Measurements from ENCODE around the gene C14orf39.
"Not testable (repeated sequence)": the region's sequence is repeated elsewhere in the genome, so short reads cannot be mapped to it uniquely, and the experiment has no call there.

The C14orf39 gene

GRCh38 chr14:60495946-60496345, 10.1 kb upstream of the C14orf39 start:
- TF ChIP-seq CTCF (IDR thresholded peaks at IDR 0.05; ENCODE audit: insufficient read depth, low read length, missing control alignments), result no peak
- ChIA-PET CTCF (interaction anchor here (1.1 to 1.3 kb wide), 2 partner anchors 11 to 790 kb away, joined by 3 read pairs; no protein-coding TSS in a partner anchor), POLR2A (no interaction called here)
- no peak for DNase-seq (ENCODE audit: low read depth, low spot score)
- no peak overlapping the region for H3K4me3 ChIP-seq (ENCODE audit: low read depth, low read length)

DNA sequence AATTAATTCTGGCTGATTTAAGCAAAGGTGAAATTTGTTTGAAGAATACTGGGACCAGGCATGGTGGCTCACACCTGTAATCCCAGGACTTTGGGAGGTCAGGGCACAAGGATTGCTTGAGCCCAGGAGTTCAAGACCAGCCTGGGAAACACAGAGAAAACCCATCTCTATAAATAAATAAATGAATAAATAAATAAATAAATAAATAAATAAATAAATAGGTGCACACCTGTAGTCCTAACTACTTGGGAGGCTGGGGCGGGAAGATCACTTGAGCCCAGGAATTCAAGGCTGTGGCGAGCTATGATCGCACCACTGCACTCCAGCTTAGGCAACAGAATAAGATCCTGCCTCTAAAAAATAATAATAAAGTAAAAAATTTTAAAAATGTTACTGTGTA, 4.4 kb upstream of the C14orf39 start:
- no peak for DNase-seq (ENCODE audit: low read depth, low spot score)
- no peak for TF ChIP-seq CTCF (IDR thresholded peaks at IDR 0.05; ENCODE audit: insufficient read depth, low read length, missing control alignments)
- POLR2A ChIA-PET, result no interaction called here
- CTCF ChIA-PET, result no interaction called here
- H3K4me3 ChIP-seq (ENCODE audit: low read depth, low read length), result no peak overlapping the region

DNA sequence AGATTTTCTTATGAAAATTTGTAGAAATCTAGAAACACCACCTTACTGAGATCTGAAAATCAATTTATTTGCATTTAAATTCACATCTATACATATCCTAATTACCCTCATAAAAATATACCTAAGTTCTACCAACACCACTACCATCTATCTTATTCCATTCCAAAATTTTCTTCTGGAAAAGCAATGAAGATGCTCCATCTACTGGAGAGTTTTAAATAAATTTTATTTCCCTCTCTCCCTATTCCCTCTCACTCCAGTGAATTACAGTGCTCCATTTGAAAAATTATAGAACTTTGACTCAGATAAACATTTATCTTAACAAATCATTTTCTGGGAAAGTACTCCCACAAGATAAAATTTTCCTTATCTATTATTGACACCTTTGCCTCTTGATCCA, 2.3 kb upstream of the C14orf39 start:
- no peak for DNase-seq (ENCODE audit: low read depth, low spot score)
- ChIA-PET CTCF (no interaction called here), POLR2A (no interaction called here)
- TF ChIP-seq CTCF (IDR thresholded peaks at IDR 0.05; ENCODE audit: insufficient read depth, low read length, missing control alignments), result no peak
- no peak overlapping the region for H3K4me3 ChIP-seq (ENCODE audit: low read depth, low read length)

GRCh38 chr14:60487211-60487610, 1.3 kb upstream of the C14orf39 start:
- DNase-seq (ENCODE audit: low read depth, low spot score), result no peak

DNA sequence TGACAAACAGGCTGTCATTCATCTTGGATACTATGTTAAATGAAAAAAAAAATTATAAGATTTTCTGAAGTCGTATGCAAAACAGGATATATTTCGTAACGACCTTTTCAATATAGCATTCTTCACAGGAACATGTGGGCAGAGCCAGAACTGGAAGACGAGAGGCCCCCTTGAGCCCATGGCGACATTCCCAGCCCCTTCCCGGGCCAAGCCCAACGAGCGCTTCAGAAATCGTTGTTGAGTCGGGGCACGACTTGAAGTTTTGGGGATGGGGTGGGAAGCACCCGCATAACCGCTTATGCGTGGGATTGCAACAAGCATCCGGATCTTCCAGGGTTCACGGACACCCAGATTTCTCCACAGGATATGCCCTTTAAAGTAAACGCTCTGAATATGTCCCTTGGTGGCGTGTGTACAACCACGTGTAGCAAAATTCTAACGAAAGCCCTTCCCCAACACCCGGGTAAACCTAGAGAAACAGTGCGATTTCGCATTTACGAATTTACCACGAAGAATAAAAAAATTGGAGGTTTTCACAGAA, 736 bp downstream of the C14orf39 start:
- peak overlapping the region; percentile 46; the same call in 1 of the 2 replicates for H3K4me3 ChIP-seq (ENCODE audit: low read depth, low read length)
- no peak for DNase-seq (ENCODE audit: low read depth, low spot score)
- TF ChIP-seq CTCF (IDR thresholded peaks at IDR 0.05; ENCODE audit: insufficient read depth, low read length, missing control alignments), result no peak

More at GRCh38 chr14:60487211-60487610, 1.3 kb upstream of the C14orf39 start:
- H3K4me3 ChIP-seq (ENCODE audit: low read depth, low read length), result no peak overlapping the region
- POLR2A ChIA-PET, result no interaction called here
- TF ChIP-seq CTCF (IDR thresholded peaks at IDR 0.05; ENCODE audit: insufficient read depth, low read length, missing control alignments), result no peak
- CTCF ChIA-PET, result interaction anchor here (1.5 kb wide), 1 partner anchor 137 kb away, joined by 3 read pairs; no protein-coding TSS in a partner anchor

GRCh38 chr14:60482743-60483142, 3.1 kb downstream of the C14orf39 start:
- ChIA-PET CTCF (interaction anchor here (0.5 kb wide), 1 partner anchor 604 kb away, joined by 3 read pairs; no protein-coding TSS in a partner anchor), POLR2A (no interaction called here)
- DNase-seq (ENCODE audit: low read depth, low spot score), result no peak
- no peak overlapping the region for H3K4me3 ChIP-seq (ENCODE audit: low read depth, low read length)
- no peak for TF ChIP-seq CTCF (IDR thresholded peaks at IDR 0.05; ENCODE audit: insufficient read depth, low read length, missing control alignments)

More for the DNA sequence above, 736 bp downstream of the C14orf39 start:
- ChIA-PET CTCF (interaction anchor here (1.0 kb wide), 1 partner anchor 10 kb away, joined by 3 read pairs; no protein-coding TSS in a partner anchor), POLR2A (no interaction called here)

DNA sequence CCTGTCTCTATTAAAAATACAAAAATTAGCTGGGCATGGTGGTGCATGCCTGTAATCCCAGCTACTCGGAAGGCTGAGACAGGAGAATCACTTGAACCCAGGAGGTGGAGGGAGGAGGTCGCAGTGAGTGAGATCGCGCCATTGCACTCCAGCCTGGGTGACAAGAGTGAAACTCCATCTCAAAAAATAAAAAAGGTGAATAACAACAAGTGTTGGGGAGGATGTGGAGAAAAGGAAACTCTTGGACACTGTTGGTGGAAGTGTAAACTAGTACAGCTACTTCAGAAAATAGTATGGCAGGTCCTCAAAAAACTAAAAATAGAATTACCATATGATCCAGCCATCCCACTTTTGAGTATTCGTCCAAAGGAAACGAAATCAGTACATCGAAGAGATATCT, 5.6 kb downstream of the C14orf39 start:
- POLR2A ChIA-PET; H3K4me3 ChIP-seq (ENCODE audit: low read depth, low read length); DNase-seq (ENCODE audit: low read depth, low spot score); CTCF ChIA-PET: not testable (repeated sequence)
